Liver (tissue), 3 donors: ENCODE data around the gene INO80B.

Experiments
- CTCF ChIP-seq: fragments of 150-350 bp; IDR thresholded peaks from 2 replicates; pipeline ENCODE4 v1.5.1; 2017; ENCODE audit warnings: improper control_type of control experiment, low read depth, low read length; ENCODE audit not compliant: missing input control
- SP1 ChIP-seq: IDR thresholded peaks from 2 replicates; pipeline ENCODE4 v1.6.1; 2018; ENCODE audit warnings: antibody characterized with exemption, mild to moderate bottlenecking
- donor health status: healthy.
- donor health status: healthy.

GRCh38 chr2:74462786-74463105, 7.9 kb downstream of the INO80B start:
- TF ChIP-seq CTCF = no peak
- no peak for TF ChIP-seq SP1
